Stimulated activated naive CD8-positive, alpha-beta T cell treated with anti-CD3 and anti-CD28 coated beads, Interleukin-15, Interleukin-2, amounts not matched to agents 100 ng/mL and 50 ng/mL, for 24 hours (primary cell): ENCODE data around the gene ANKRD40.

ENCODE experiments used
- H3K27ac Mint-ChIP-seq: one replicate; pipeline ENCODE4 v1.8.0; 2021; ENCODE audit warnings: mild to moderate bottlenecking, mixed read lengths
- H3K27me3 Mint-ChIP-seq: one replicate; pipeline ENCODE4 v1.8.0; 2021; ENCODE audit warnings: mixed read lengths
- H3K36me3 Mint-ChIP-seq: one replicate; pipeline ENCODE4 v1.8.0; 2021; ENCODE audit warnings: low read depth, mixed read lengths
- H3K4me1 Mint-ChIP-seq: one replicate; pipeline ENCODE4 v1.8.0; 2021; ENCODE audit warnings: low read depth, mixed read lengths
- H3K4me3 Mint-ChIP-seq: one replicate; pipeline ENCODE4 v1.8.0; 2021; ENCODE audit warnings: mild to moderate bottlenecking, mixed read lengths
- H3K9me3 Mint-ChIP-seq: one replicate; pipeline ENCODE4 v1.8.0; 2021; ENCODE audit warnings: mixed read lengths

ANKRD40 gene

GRCh38 chr17:50672831-50673551, 34.7 kb downstream of the ANKRD40 start:
- Mint-ChIP-seq H3K9me3 (no peaks in the 10 kb centered on the region), H3K4me3 (no peak overlapping the region), H3K36me3 (no peaks in the 10 kb centered on the region), H3K27ac (no peak overlapping the region), H3K27me3 (no peaks in the 10 kb centered on the region), H3K4me1 (no peaks in the 10 kb centered on the region)

- H3K9me3 Mint-ChIP-seq = no peaks in the 10 kb centered on the region
- no peaks in the 10 kb centered on the region for H3K36me3 Mint-ChIP-seq
- H3K4me1 Mint-ChIP-seq = no peaks in the 10 kb centered on the region
- H3K27me3 Mint-ChIP-seq = no peaks in the 10 kb centered on the region
- no peak overlapping the region for H3K27ac Mint-ChIP-seq
- H3K4me3 Mint-ChIP-seq = no peak overlapping the region
These were observed 35.6 kb downstream of the ANKRD40 start for GRCh38 chr17:50672071-50672470.

GRCh38 chr17:50668838-50669581, 38.7 kb downstream of the ANKRD40 start:
- Mint-ChIP-seq H3K27ac (no peak overlapping the region), H3K36me3 (no peaks in the 10 kb centered on the region), H3K4me1 (no peaks in the 10 kb centered on the region), H3K4me3 (no peak overlapping the region), H3K27me3 (no peaks in the 10 kb centered on the region), H3K9me3 (no peaks in the 10 kb centered on the region)

GRCh38 chr17:50668025-50668837, 39.5 kb downstream of the ANKRD40 start:
- Mint-ChIP-seq H3K9me3 (no peaks in the 10 kb centered on the region), H3K27ac (peak overlapping the region; percentile 33), H3K27me3 (no peaks in the 10 kb centered on the region), H3K4me1 (no peaks in the 10 kb centered on the region), H3K36me3 (no peaks in the 10 kb centered on the region), H3K4me3 (no peak overlapping the region)

- peak overlapping the region; percentile 33 for H3K27ac Mint-ChIP-seq
- no peaks in the 10 kb centered on the region for H3K27me3 Mint-ChIP-seq
- no peaks in the 10 kb centered on the region for H3K36me3 Mint-ChIP-seq
- no peak overlapping the region for H3K4me3 Mint-ChIP-seq
- no peaks in the 10 kb centered on the region for H3K4me1 Mint-ChIP-seq
- no peaks in the 10 kb centered on the region for H3K9me3 Mint-ChIP-seq
These were observed 40.3 kb downstream of the ANKRD40 start for GRCh38 chr17:50667259-50668024.

GRCh38 chr17:50666316-50666715, 41.4 kb downstream of the ANKRD40 start:
- Mint-ChIP-seq H3K27me3 (no peaks in the 10 kb centered on the region), H3K9me3 (no peaks in the 10 kb centered on the region), H3K27ac (no peak overlapping the region), H3K36me3 (no peaks in the 10 kb centered on the region), H3K4me1 (peaks cover 10% of the 10 kb centered on the region), H3K4me3 (no peak overlapping the region)

GRCh38 chr17:50665838-50666237, 41.9 kb downstream of the ANKRD40 start:
- peaks cover 13% of the 10 kb centered on the region for H3K4me1 Mint-ChIP-seq
- H3K27me3 Mint-ChIP-seq = no peaks in the 10 kb centered on the region
- H3K27ac Mint-ChIP-seq = no peak overlapping the region
- H3K36me3 Mint-ChIP-seq = no peaks in the 10 kb centered on the region
- H3K4me3 Mint-ChIP-seq = no peak overlapping the region
- no peaks in the 10 kb centered on the region for H3K9me3 Mint-ChIP-seq

- Mint-ChIP-seq H3K9me3 (no peaks in the 10 kb centered on the region), H3K27me3 (no peaks in the 10 kb centered on the region), H3K36me3 (no peaks in the 10 kb centered on the region), H3K27ac (no peak overlapping the region), H3K4me1 (peaks cover 13% of the 10 kb centered on the region), H3K4me3 (no peak overlapping the region)
These were observed 42.8 kb downstream of the ANKRD40 start for GRCh38 chr17:50664788-50665458.

- Mint-ChIP-seq H3K27me3 (no peaks in the 10 kb centered on the region), H3K4me1 (peaks cover 13% of the 10 kb centered on the region), H3K9me3 (no peaks in the 10 kb centered on the region), H3K36me3 (no peaks in the 10 kb centered on the region), H3K27ac (no peak overlapping the region), H3K4me3 (no peak overlapping the region)
These were observed 43.8 kb downstream of the ANKRD40 start for GRCh38 chr17:50663812-50664374.

GRCh38 chr17:50662632-50663225, 45.0 kb downstream of the ANKRD40 start:
- no peak overlapping the region for H3K27ac Mint-ChIP-seq

GRCh38 chr17:50661795-50662391, 45.8 kb downstream of the ANKRD40 start:
- H3K4me3 Mint-ChIP-seq = no peak overlapping the region
- H3K4me1 Mint-ChIP-seq = peaks cover 13% of the 10 kb centered on the region
- H3K27ac Mint-ChIP-seq = peak overlapping the region; percentile 91
- H3K27me3 Mint-ChIP-seq = no peaks in the 10 kb centered on the region
- H3K36me3 Mint-ChIP-seq = no peaks in the 10 kb centered on the region
- H3K9me3 Mint-ChIP-seq = no peaks in the 10 kb centered on the region

More at GRCh38 chr17:50662632-50663225, 45.0 kb downstream of the ANKRD40 start:
- peaks cover 13% of the 10 kb centered on the region for H3K4me1 Mint-ChIP-seq
- no peaks in the 10 kb centered on the region for H3K36me3 Mint-ChIP-seq
- no peaks in the 10 kb centered on the region for H3K9me3 Mint-ChIP-seq
- no peaks in the 10 kb centered on the region for H3K27me3 Mint-ChIP-seq
- H3K4me3 Mint-ChIP-seq = no peak overlapping the region

GRCh38 chr17:50661348-50661747, 46.4 kb downstream of the ANKRD40 start:
- no peaks in the 10 kb centered on the region for H3K9me3 Mint-ChIP-seq
- peak overlapping the region; percentile 91 for H3K27ac Mint-ChIP-seq
- no peaks in the 10 kb centered on the region for H3K27me3 Mint-ChIP-seq
- peaks cover 13% of the 10 kb centered on the region for H3K4me1 Mint-ChIP-seq
- no peak overlapping the region for H3K4me3 Mint-ChIP-seq
- H3K36me3 Mint-ChIP-seq = no peaks in the 10 kb centered on the region

- Mint-ChIP-seq H3K4me3 (no peak overlapping the region), H3K36me3 (no peaks in the 10 kb centered on the region), H3K27ac (peak overlapping the region; percentile 50), H3K27me3 (no peaks in the 10 kb centered on the region), H3K4me1 (peaks cover 13% of the 10 kb centered on the region), H3K9me3 (no peaks in the 10 kb centered on the region)
These were observed 46.8 kb downstream of the ANKRD40 start for GRCh38 chr17:50660887-50661345.
